Thoracic aorta (tissue), 2 donors: Measurements from ENCODE around the gene FBXO2. TPM values are rescaled to one million over a fixed set of nuclear protein-coding genes. Genes with fewer than 3 reads are reported as not detected.

ENCODE experiments used
- ATAC-seq: fragments of 150-250 bp; one replicate; pipeline ENCODE4 v1.8.0; 2017; ENCODE audit warnings: low read depth; ENCODE audit not compliant: insufficient number of reproducible peaks, low FRiP score
- DNase-seq: peaks from one replicate; pipeline ENCODE4 v3.0.0-alpha.2; 2020; ENCODE audit warnings: low spot score
- H3K27ac ChIP-seq, 2 donors: fragments of 200-600 bp; sonication (generic); 1 replicate in 1 of 2; 2 replicates in 1 of 2; pipeline ENCODE4 v1.5.1; 2016; ENCODE audit warnings: mild to moderate bottlenecking in 2 of 2, moderate library complexity in 2 of 2
- H3K27me3 ChIP-seq: fragments of 200-600 bp; sonication (generic); replicated peaks from 2 replicates; pipeline ENCODE4 v1.6.0; 2016; ENCODE audit warnings: mild to moderate bottlenecking; ENCODE audit not compliant: insufficient read depth
- H3K36me3 ChIP-seq: fragments of 200-600 bp; sonication (generic); one replicate; pipeline ENCODE4 v1.5.1; 2016
- H3K4me1 ChIP-seq, 2 donors: fragments of 200-600 bp; sonication (generic); 1 replicate in 1 of 2; 2 replicates in 1 of 2; pipeline versions ENCODE4 v1.5.1 to v1.6.0; 2016; ENCODE audit warnings: low read depth in 2 of 2, mild to moderate bottlenecking in 1 of 2; ENCODE audit not compliant: control insufficient read depth in 1 of 2
- H3K4me3 ChIP-seq: fragments of 200-600 bp; sonication (generic); 2 replicates; pipeline ENCODE4 v1.5.1; 2016; ENCODE audit warnings: mild to moderate bottlenecking
- H3K9me3 ChIP-seq: fragments of 200-600 bp; sonication (generic); 2 replicates; pipeline ENCODE4 v1.5.1; 2016
- CTCF ChIP-seq: fragments of 200-600 bp; sonication (generic); IDR thresholded peaks from one replicate; pipeline ENCODE4 v1.5.1; 2019; ENCODE audit warnings: antibody characterized with exemption
- total RNA-seq, 2 donors: library from RNA; depleted of rRNA; stranded (reverse); fragments of >200 nt; gene quantifications; one replicate each; pipeline versions ENCODE4 v1.1.0 to v1.2.3, GENCODE V29; 2016

Gene FBXO2
- total RNA-seq, 2 donors from 2014 or later, result 3.8 to 12.9 TPM

- peak; percentile 60 for DNase-seq
- Histone ChIP-seq H3K27ac (peak within 1 kb of the TSS; percentile 68 to 69), H3K9me3 (no peaks in the 10 kb centered on the region), H3K4me1 (peaks cover 8 to 22% of the 10 kb centered on the region in 2 donors), H3K36me3 (no peaks in the 10 kb centered on the region), H3K27me3 (no peaks in the 10 kb centered on the region), H3K4me3 (peak within 1 kb of the TSS; percentile 92)
- TF ChIP-seq CTCF, result no peak
- peak; percentile 69 for ATAC-seq
Measured at GRCh38 chr1:11681071-11681771, 27.0 kb upstream of the FBXO2 start, which contains the start of gene MAD2L2. TSS of gene MAD2L2 (minus strand) at chr1:11681148. CDS start at chr1:11680601, 547 bp downstream.

- H3K4me3 ChIP-seq, result peak overlapping the region; percentile 92
- DNase-seq, result no peak
- TF ChIP-seq CTCF, result no peak
- H3K4me1 ChIP-seq, result peaks cover 8 to 22% of the 10 kb centered on the region in 2 donors
- H3K27ac ChIP-seq, result peak overlapping the region; percentile 68 to 69
- ATAC-seq, result no peak
- no peaks in the 10 kb centered on the region for H3K9me3 ChIP-seq
- H3K27me3 ChIP-seq, result no peaks in the 10 kb centered on the region
- H3K36me3 ChIP-seq, result peaks cover 4% of the 10 kb centered on the region
Measured at GRCh38 chr1:11680270-11681070, 26.2 kb upstream of the FBXO2 start.

GRCh38 chr1:11678442-11678841, 24.2 kb upstream of the FBXO2 start:
- Histone ChIP-seq H3K9me3 (no peaks in the 10 kb centered on the region), H3K27me3 (no peaks in the 10 kb centered on the region), H3K27ac (no peak overlapping the region), H3K4me1 (peaks cover 8 to 22% of the 10 kb centered on the region in 2 donors), H3K36me3 (peaks cover 13% of the 10 kb centered on the region), H3K4me3 (no peak overlapping the region)
- TF ChIP-seq CTCF, result no peak
- ATAC-seq (no peak), DNase-seq (no peak)

GRCh38 chr1:11676386-11677103, 22.3 kb upstream of the FBXO2 start:
- H3K9me3 ChIP-seq, result no peaks in the 10 kb centered on the region
- H3K4me1 ChIP-seq, result peaks cover 8 to 13% of the 10 kb centered on the region in 2 donors
- no peak overlapping the region for H3K4me3 ChIP-seq
- DNase-seq (no peak), ATAC-seq (no peak)
- H3K27ac ChIP-seq, result no peak overlapping the region
- H3K36me3 ChIP-seq, result peaks cover 17% of the 10 kb centered on the region
- no peaks in the 10 kb centered on the region for H3K27me3 ChIP-seq
- TF ChIP-seq CTCF, result no peak

GRCh38 chr1:11675325-11675724, 21.1 kb upstream of the FBXO2 start:
- Histone ChIP-seq H3K4me1 (peaks cover 8 to 10% of the 10 kb centered on the region in 2 donors), H3K27me3 (no peaks in the 10 kb centered on the region), H3K4me3 (no peak overlapping the region), H3K27ac (no peak overlapping the region), H3K36me3 (peaks cover 17% of the 10 kb centered on the region), H3K9me3 (no peaks in the 10 kb centered on the region)
- ATAC-seq, result no peak
- no peak for TF ChIP-seq CTCF
- DNase-seq, result no peak
